Stimulated activated CD8-positive, alpha-beta memory T cell treated with anti-CD3 and anti-CD28 coated beads, Interleukin-15, amount 100 ng/mL, for 24 hours (primary cell): ENCODE measurements around the gene UGT1A4.

Experiments used
- DNase-seq: peaks from one replicate; pipeline ENCODE4 v3.0.0-alpha.2; 2020; ENCODE audit warnings: low read depth

Gene UGT1A4

GRCh38 chr2:233811732-233812131, 93.2 kb downstream of the UGT1A4 start:
- no peak for DNase-seq

GRCh38 chr2:233813236-233814055, 94.9 kb downstream of the UGT1A4 start:
- DNase-seq, result no peak

- DNase-seq, result no peak
Observed at GRCh38 chr2:233814056-233814835, 95.7 kb downstream of the UGT1A4 start.

GRCh38 chr2:233815861-233816260, 97.3 kb downstream of the UGT1A4 start:
- no peak for DNase-seq

- DNase-seq, result no peak
Observed at GRCh38 chr2:233816334-233816733, 97.8 kb downstream of the UGT1A4 start.

DNA sequence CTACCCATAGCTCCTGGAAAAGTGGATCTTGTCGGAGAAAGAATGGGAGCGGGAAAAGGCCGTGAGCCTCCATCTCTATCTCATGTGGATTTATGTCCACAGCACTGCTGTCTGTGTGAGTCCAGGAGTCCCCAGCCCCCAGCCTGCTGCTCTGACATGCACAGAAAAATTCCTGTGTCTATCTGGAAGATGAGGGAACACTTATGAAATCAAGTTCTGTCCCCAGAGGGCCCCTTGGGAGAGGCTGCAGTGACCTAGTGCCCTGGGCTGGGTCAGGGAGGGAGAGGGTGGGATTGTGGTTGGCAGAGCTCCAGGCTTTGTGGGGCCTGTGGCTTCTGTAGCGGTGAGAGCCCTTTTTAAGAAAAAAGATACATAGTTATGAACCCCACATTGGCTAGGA, 98.2 kb downstream of the UGT1A4 start:
- DNase-seq, result no peak

GRCh38 chr2:233817361-233817911, 98.9 kb downstream of the UGT1A4 start:
- DNase-seq, result no peak

- DNase-seq, result no peak
Observed at GRCh38 chr2:233817995-233818638, 99.6 kb downstream of the UGT1A4 start.

GRCh38 chr2:233818639-233819621, 100.4 kb downstream of the UGT1A4 start:
- no peak for DNase-seq

DNA sequence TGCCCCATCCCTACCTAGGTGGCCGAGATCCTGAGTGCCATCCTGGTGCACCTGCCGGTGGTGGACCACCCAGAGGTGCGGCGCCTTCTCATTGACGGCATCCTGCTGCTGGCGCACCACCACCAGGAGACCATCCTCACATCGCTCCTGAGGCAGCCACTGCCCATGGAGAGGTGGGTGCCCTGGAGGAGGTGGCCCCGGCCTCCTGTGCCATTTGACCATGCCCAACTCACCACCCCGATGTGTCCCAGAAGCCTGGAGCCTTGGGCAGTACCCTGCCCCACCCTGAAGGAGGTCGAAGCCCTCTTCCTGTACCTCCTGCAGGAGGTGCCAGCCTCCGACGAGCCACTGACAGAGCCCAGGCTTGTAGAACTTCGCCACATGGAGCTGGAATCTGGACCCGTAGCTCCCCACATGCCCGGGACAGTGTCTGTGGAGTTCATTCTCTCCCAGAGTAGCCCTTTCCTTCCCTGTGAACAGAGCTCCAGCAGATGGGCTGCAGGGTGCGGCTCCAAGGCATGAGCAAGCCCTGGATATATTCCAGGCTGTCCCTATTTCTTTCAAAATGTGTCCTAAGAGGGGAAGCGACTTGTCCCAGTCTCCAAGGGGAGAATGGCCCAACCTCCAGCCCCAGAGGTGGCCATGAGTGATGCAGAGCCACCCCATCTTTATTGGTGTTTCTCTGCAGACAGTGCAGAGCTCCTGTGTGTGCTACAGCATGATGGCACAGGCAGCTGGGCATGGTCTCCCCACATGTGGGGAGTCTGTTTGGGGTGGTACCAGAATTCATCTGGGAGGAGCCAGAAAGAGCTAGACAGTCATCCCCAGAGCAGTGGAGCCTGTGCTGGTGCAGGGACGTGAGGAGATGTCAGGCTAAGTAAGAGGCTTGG, 101.6 kb downstream of the UGT1A4 start:
- DNase-seq, result no peak

DNA sequence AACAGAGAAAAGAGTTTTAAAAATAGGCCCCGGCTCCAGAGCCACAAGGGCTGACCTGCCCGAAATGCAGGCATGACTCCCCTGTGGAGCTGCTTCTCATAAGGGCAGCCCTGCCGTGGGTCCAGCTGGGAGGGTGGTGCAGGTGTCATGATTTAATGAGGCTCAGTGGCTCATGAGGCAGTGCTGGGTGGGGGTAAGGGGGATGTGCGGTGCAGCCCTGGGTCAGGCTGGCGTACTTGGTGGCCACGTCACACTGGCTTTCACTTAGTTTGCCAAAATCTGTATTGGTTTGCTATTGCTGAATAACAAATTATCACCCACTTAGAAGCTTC, 102.2 kb downstream of the UGT1A4 start:
- no peak for DNase-seq

DNA sequence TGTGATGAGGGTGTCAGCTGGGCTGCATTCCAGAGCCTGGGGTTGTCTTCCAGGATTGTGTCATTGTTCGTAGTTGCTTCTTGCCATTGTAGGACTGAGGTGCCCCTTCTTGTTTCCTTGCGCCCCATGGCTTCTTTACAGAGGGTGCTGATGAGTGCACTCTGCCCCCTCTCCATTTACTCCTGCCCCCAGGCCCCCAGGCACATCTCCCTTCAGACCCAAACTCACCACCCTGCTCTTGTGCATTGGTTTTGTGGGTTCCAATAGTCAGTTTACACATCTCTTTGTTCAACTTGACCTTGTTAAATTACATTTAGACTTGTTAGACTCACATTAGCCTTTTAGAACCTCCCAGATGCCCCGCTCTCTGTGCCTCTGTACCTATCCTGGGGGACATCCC, 102.7 kb downstream of the UGT1A4 start:
- no peak for DNase-seq

DNA sequence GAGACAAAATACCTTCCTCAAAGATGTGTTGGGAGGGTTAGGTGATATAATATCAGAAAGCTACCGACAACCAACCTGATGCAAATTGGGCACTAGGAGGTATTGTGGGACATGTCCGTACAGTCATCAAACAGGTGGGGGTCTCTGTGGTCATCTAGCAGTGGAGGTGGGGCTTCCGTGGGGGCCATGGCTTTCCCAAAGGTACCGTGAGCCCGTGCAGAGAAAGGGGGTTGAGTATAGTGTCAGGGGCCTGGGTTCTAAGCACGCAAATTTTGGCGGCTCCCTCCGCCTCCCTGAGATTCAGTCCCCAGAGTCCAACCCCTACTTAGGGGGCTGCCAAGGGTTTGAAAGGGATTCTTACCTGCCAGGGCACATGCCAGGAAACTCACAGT, 103.2 kb downstream of the UGT1A4 start:
- no peak for DNase-seq

- DNase-seq, result no peak
Observed at GRCh38 chr2:233822101-233822771, 103.7 kb downstream of the UGT1A4 start.
